Measurements from ENCODE around the gene KIF6.

The KIF6 gene

DNA sequence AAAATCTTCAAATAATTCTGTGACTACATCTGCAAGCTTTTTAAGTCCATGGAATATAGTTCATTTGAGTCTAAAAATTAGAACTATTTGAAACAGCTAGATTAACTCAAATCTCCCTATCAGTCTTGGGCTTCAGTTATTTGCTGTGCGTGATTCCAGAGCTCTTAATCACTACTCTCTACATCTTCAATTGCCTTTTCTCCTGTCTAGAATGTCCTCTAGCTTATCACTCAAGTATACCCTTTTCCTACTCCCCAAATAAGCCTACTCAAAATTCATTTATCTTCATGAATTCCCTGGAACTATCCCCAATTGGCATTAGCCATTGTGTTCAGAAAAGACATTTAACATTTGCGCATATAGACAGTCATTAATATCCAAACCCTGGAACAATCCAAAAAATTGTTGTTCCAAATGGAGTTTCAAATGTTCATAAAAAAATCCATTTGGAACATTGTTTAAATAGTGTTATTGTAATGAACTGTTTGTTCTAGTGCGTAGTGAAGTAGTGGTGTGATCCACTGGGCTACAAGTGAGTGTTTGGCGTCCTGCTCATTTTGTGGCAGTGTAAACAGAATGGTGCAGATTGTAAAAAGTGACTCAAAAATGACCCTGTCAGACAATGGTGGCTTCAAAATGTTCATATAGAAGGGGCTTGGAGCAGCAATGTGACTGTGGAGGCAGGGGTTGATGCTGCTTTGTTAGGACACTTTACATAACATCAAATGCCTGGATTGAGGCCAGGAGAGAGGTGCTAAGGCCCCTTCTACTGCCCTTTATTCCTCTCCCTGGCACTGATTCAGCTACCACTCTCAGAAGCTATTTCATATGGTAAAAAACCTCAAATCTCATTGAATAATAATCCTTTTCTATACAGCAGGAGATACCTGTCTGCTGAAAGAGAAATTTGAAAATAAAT is 122.3 kb downstream of the KIF6 start:
- H3K4me3 ChIP-seq (replicated peaks; ENCODE audit: low read depth, low read length): no peak overlapping the region
- DNase-seq (ENCODE audit: low read depth): no peak
- no peak for TF ChIP-seq CTCF (IDR thresholded peaks at IDR 0.05; ENCODE audit: low read length, missing control alignments)

GRCh38 chr6:39599973-39600372 is 125.2 kb downstream of the KIF6 start:
- DNase-seq (ENCODE audit: low read depth): no peak

GRCh38 chr6:39599341-39599740 is 125.9 kb downstream of the KIF6 start:
- no peak overlapping the region for H3K4me3 ChIP-seq (replicated peaks; ENCODE audit: low read depth, low read length)
- no peak for DNase-seq (ENCODE audit: low read depth)
- no peak for TF ChIP-seq CTCF (IDR thresholded peaks at IDR 0.05; ENCODE audit: low read length, missing control alignments)

More at GRCh38 chr6:39599973-39600372, 125.2 kb downstream of the KIF6 start:
- H3K4me3 ChIP-seq (replicated peaks; ENCODE audit: low read depth, low read length): no peak overlapping the region
- TF ChIP-seq CTCF (IDR thresholded peaks at IDR 0.05; ENCODE audit: low read length, missing control alignments): no peak

- DNase-seq (ENCODE audit: low read depth): no peak
- TF ChIP-seq CTCF (IDR thresholded peaks at IDR 0.05; ENCODE audit: low read length, missing control alignments): no peak
- no peak overlapping the region for H3K4me3 ChIP-seq (replicated peaks; ENCODE audit: low read depth, low read length)
Observed at GRCh38 chr6:39594285-39594684, 130.9 kb downstream of the KIF6 start.

GRCh38 chr6:39593646-39594045 is 131.6 kb downstream of the KIF6 start:
- DNase-seq (ENCODE audit: low read depth): no peak
- no peak overlapping the region for H3K4me3 ChIP-seq (replicated peaks; ENCODE audit: low read depth, low read length)
- TF ChIP-seq CTCF (IDR thresholded peaks at IDR 0.05; ENCODE audit: low read length, missing control alignments): no peak

- TF ChIP-seq CTCF (IDR thresholded peaks at IDR 0.05; ENCODE audit: low read length, missing control alignments): no peak
- DNase-seq (ENCODE audit: low read depth): no peak
- H3K4me3 ChIP-seq (replicated peaks; ENCODE audit: low read depth, low read length): no peak overlapping the region
Observed at GRCh38 chr6:39590871-39591393, 134.3 kb downstream of the KIF6 start.

All from fibroblast of pulmonary artery (primary cell).